Neuron (in vitro differentiated cells): ENCODE data around the gene FOXC2.

Source experiments
- H2AFZ ChIP-seq: one replicate; pipeline ENCODE4 v1.6.1; 2013; ENCODE audit warnings: low read depth, mild to moderate bottlenecking, inconsistent platforms, low read length, moderate library complexity
- H3K27me3 ChIP-seq: one replicate; pipeline ENCODE4 v1.6.1; 2013; ENCODE audit warnings: low read length; ENCODE audit not compliant: insufficient read depth
- H3K36me3 ChIP-seq: one replicate; pipeline ENCODE4 v1.6.1; 2013; ENCODE audit warnings: low read length; ENCODE audit not compliant: insufficient read depth
- H3K4me1 ChIP-seq: one replicate; pipeline ENCODE4 v1.6.1; 2013; ENCODE audit warnings: low read length; ENCODE audit not compliant: insufficient read depth
- H3K4me3 ChIP-seq: 2 replicates; pipeline ENCODE4 v1.5.1; 2013; ENCODE audit warnings: mild to moderate bottlenecking, low read length, moderate library complexity
- H3K9me3 ChIP-seq: one replicate; pipeline ENCODE4 v1.6.1; 2013; ENCODE audit warnings: low read length

Gene FOXC2

GRCh38 chr16:86618431-86619238 is 52.0 kb downstream of the FOXC2 start:
- Histone ChIP-seq H3K9me3 (no peaks in the 10 kb centered on the region), H3K4me3 (no peak overlapping the region), H3K36me3 (no peaks in the 10 kb centered on the region), H3K27me3 (no peaks in the 10 kb centered on the region), H2AFZ (no peak overlapping the region), H3K4me1 (no peaks in the 10 kb centered on the region)
